Natural killer cell (primary cell): Measurements from ENCODE around the gene NGEF. TPM values are rescaled to one million over a fixed set of nuclear protein-coding genes. Genes with fewer than 3 reads are reported as not detected.

ENCODE experiments used
- ATAC-seq, 3 donors: fragments of 150-1000 bp in 2 of 3; fragments of 200-7000 bp in 1 of 3; cut with Tn5 transposase; 1 replicate in 1 of 3; 2 replicates in 2 of 3; pipeline ENCODE4 v1.10.0; 2021; ENCODE audit warnings: mild to moderate bottlenecking in 2 of 3, moderate library complexity in 2 of 3
- DNase-seq, 2 donors: peaks; one replicate each; pipeline versions ENCODE4 v3.0.0 to v3.0.0-alpha.2; 2013 to 2021; ENCODE audit warnings: mixed read lengths in 1 of 2
- H3K27ac ChIP-seq: one replicate; pipeline ENCODE4 v1.5.1; 2013; ENCODE audit warnings: mild to moderate bottlenecking, low read length
- H3K27me3 ChIP-seq: one replicate; pipeline ENCODE4 v1.6.1; 2013; ENCODE audit warnings: low read length; ENCODE audit not compliant: control insufficient read depth, insufficient read depth
- H3K36me3 ChIP-seq: one replicate; pipeline ENCODE4 v1.6.1; 2013; ENCODE audit warnings: low read length; ENCODE audit not compliant: control insufficient read depth, insufficient read depth
- H3K4me1 ChIP-seq: one replicate; pipeline ENCODE4 v1.6.1; 2013; ENCODE audit warnings: low read length; ENCODE audit not compliant: control insufficient read depth, insufficient read depth
- H3K4me3 ChIP-seq: one replicate; pipeline ENCODE4 v1.5.1; 2013; ENCODE audit warnings: low read length
- H3K9me3 ChIP-seq: one replicate; pipeline ENCODE4 v1.6.1; 2013; ENCODE audit warnings: low read length; ENCODE audit not compliant: control insufficient read depth, insufficient read depth
- H3K27ac Mint-ChIP-seq, 2 donors: one replicate each; pipeline ENCODE4 v1.8.0; 2022; ENCODE audit warnings: mild to moderate bottlenecking in 2 of 2, mixed read lengths in 2 of 2, moderate library complexity in 1 of 2
- H3K27me3 Mint-ChIP-seq, 2 donors: one replicate each; pipeline ENCODE4 v1.8.0; 2022; ENCODE audit warnings: low read depth in 2 of 2, mixed read lengths in 2 of 2
- H3K36me3 Mint-ChIP-seq: one replicate; pipeline ENCODE4 v1.8.0; 2022; ENCODE audit warnings: mixed read lengths
- H3K4me1 Mint-ChIP-seq, 2 donors: one replicate each; pipeline ENCODE4 v1.8.0; 2022; ENCODE audit warnings: mixed read lengths in 2 of 2
- H3K4me3 Mint-ChIP-seq: one replicate; pipeline ENCODE4 v1.8.0; 2022; ENCODE audit warnings: mild to moderate bottlenecking, moderate library complexity, mixed read lengths
- H3K9me3 Mint-ChIP-seq, 2 donors: one replicate each; pipeline ENCODE4 v1.8.0; 2022; ENCODE audit warnings: mixed read lengths in 2 of 2
- WGBS: methylation state at CpG from one replicate; pipeline ENCODE4 v1.1.7; 2013; ENCODE audit warnings: missing lambda C conversion rate; ENCODE audit not compliant: insufficient coverage; 5-methylcytosine and 5-hydroxymethylcytosine counted together
- intact Hi-C: fragments of 100-400 bp; cut with micrococcal nuclease; formaldehyde crosslinking; loops from one replicate; pipeline ENCODE4 v1.14.2; 2022
- total RNA-seq, 4 donors: library from RNA; stranded (reverse); fragments of 120-200 nt in 1 of 4; gene quantifications; one replicate each; pipeline versions ENCODE4 v1.2.3 to v1.2.4, GENCODE V29; 2013 to 2022
- TF ChIP-seq, protein P1 (sequence below): fragments of 200-600 bp; IDR thresholded peaks from one replicate; pipeline ENCODE4 v1.8.0; 2022; ENCODE audit warnings: antibody characterized with exemption

The NGEF gene
- total RNA-seq, 3 donors from 2014 or later (not counting 1 experiment from before 2014, with no cell fraction given) = not detected

DNA sequence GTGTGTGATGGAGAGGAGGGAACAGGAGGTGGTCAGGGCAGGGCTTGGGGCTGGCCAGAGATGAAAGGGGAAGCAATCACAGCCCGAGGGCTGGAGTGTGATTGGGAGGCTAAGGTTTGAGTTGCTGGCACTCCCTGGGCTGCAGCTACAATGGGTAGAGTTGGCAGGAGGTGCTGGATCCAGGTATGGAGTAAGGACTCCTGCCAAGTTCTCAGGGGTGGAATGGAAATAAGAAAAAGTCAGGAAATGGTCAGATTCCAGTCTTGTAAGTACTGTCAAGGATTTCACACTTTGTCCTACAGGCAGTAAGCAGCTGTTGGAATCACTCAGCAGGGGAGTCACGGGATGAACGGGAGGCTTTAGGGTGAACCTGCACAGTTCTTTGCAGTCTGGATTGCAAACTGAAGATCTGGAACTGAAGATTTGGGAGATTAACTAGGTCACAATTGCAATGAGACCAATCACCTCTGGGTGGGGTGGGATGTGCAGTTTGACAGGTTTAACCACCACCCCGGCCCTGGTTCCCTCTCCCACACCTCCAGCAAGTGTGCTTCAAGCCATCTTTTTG is 36.2 kb upstream of the NGEF start:
- no peaks in the 10 kb centered on the region for H3K9me3 ChIP-seq
- 53% methylated on average over 3 of the region's 4 CpGs for WGBS

DNA sequence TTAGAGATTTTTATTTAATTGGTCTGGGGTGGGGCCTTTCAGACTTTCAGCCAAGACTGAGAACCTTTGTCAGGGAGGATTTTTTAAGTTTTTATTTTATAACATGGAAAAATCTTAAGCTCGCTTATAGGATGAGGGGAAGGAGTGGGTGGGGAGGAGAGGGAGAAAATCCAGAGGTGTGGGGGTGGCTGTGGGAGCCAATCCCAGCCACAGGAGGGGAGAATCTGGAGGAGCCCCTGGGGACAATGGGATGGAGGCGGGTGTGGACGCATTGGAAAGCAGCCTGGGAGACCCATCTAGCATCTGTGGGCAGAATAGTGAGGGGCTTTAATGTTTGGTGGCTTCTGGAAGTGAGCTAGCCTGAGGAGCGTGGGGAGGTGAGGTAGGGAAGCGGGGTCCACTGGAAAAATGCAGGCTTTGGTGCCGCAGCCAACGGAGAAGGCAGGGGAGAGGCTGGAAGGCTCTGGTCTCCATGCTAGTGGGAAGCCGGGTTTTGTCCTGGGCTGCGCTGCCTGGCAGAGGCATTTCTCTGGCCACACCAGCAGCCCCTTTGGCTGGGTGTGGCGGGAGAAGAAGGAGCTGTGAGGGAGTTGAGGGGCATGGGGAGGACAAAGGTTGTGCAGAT is 35.6 kb upstream of the NGEF start:
- Mint-ChIP-seq H3K4me3 (no peak overlapping the region), H3K9me3 (no peaks in the 10 kb centered on the region), H3K4me1 (peaks cover 25 to 37% of the 10 kb centered on the region in 2 donors), H3K36me3 (no peaks in the 10 kb centered on the region), H3K27ac (peak overlapping the region in 1 of 2 donors; percentile 62), H3K27me3 (no peaks in the 10 kb centered on the region)
- H3K36me3 ChIP-seq = no peaks in the 10 kb centered on the region
- DNase-seq (no peak), ATAC-seq (no peak)
- peaks cover 18% of the 10 kb centered on the region for H3K4me1 ChIP-seq
- H3K4me3 ChIP-seq = no peak overlapping the region
- intact Hi-C loops = no loop called here
- H3K27ac ChIP-seq = no peak overlapping the region
- no peaks in the 10 kb centered on the region for H3K9me3 ChIP-seq
- no peaks in the 10 kb centered on the region for H3K27me3 ChIP-seq
- WGBS = 96% methylated on average over 10 of the region's 10 CpGs
- TF ChIP-seq, protein P1, sequence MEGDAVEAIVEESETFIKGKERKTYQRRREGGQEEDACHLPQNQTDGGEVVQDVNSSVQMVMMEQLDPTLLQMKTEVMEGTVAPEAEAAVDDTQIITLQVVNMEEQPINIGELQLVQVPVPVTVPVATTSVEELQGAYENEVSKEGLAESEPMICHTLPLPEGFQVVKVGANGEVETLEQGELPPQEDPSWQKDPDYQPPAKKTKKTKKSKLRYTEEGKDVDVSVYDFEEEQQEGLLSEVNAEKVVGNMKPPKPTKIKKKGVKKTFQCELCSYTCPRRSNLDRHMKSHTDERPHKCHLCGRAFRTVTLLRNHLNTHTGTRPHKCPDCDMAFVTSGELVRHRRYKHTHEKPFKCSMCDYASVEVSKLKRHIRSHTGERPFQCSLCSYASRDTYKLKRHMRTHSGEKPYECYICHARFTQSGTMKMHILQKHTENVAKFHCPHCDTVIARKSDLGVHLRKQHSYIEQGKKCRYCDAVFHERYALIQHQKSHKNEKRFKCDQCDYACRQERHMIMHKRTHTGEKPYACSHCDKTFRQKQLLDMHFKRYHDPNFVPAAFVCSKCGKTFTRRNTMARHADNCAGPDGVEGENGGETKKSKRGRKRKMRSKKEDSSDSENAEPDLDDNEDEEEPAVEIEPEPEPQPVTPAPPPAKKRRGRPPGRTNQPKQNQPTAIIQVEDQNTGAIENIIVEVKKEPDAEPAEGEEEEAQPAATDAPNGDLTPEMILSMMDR = no peak

More for the DNA sequence above, 36.2 kb upstream of the NGEF start:
- no peak overlapping the region for H3K27ac ChIP-seq
- ATAC-seq (peak; percentile 59 to 89 (median 88)), DNase-seq (peak in 1 of 2 donors; percentile 60)
- TF ChIP-seq, protein P1 = no peak
- H3K36me3 ChIP-seq = no peaks in the 10 kb centered on the region
- Mint-ChIP-seq H3K4me1 (peaks cover 31 to 43% of the 10 kb centered on the region in 2 donors), H3K27me3 (no peaks in the 10 kb centered on the region), H3K4me3 (peak overlapping the region; percentile 45), H3K9me3 (no peaks in the 10 kb centered on the region), H3K27ac (peak overlapping the region; percentile 3 to 62), H3K36me3 (no peaks in the 10 kb centered on the region)
- H3K27me3 ChIP-seq = no peaks in the 10 kb centered on the region
- no peak overlapping the region for H3K4me3 ChIP-seq
- H3K4me1 ChIP-seq = peaks cover 24% of the 10 kb centered on the region
- intact Hi-C loops = no loop called here

DNA sequence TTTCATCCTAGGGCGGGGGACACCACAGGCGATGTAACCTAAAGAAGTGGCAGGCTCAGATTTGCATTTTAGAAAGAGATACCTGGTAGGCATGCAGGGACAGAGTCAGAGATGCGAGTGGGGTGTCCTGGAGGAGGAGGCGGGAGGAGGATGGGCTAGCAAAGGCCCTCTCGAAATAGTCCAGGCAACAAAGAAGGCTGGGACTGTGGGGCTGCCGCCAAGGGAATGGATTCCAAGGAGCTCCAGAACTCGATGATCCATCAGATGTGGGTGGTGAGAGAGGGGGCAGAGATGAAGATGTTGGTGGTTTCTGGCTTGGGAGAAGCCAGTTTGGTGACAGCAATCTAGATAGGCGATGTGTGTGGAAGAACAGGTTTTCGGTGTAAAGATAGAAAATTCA is 34.6 kb upstream of the NGEF start:
- intact Hi-C loops = no loop called here
- H3K27me3 Mint-ChIP-seq = no peaks in the 10 kb centered on the region

More for the DNA sequence above, 34.6 kb upstream of the NGEF start:
- Histone ChIP-seq H3K27me3 (no peaks in the 10 kb centered on the region), H3K9me3 (no peaks in the 10 kb centered on the region), H3K4me1 (peaks cover 16% of the 10 kb centered on the region), H3K36me3 (no peaks in the 10 kb centered on the region), H3K27ac (no peak overlapping the region), H3K4me3 (no peak overlapping the region)
- no peak overlapping the region for H3K4me3 Mint-ChIP-seq
- DNase-seq (no peak), ATAC-seq (no peak)
- H3K36me3 Mint-ChIP-seq = no peaks in the 10 kb centered on the region
- H3K4me1 Mint-ChIP-seq = peaks cover 24 to 36% of the 10 kb centered on the region in 2 donors
- 97% methylated on average over 9 of the region's 9 CpGs for WGBS
- no peaks in the 10 kb centered on the region for H3K9me3 Mint-ChIP-seq
- TF ChIP-seq, protein P1 = no peak
- no peak overlapping the region for H3K27ac Mint-ChIP-seq
